ENCODE data around the gene NMRK2. TPM values are rescaled to one million over a fixed set of nuclear protein-coding genes. Genes with fewer than 3 reads are reported as not detected.
"Not testable (repeated sequence)": the region's sequence is repeated elsewhere in the genome, so short reads cannot be mapped to it uniquely, and the experiment has no call there.

Gene NMRK2, protein sequence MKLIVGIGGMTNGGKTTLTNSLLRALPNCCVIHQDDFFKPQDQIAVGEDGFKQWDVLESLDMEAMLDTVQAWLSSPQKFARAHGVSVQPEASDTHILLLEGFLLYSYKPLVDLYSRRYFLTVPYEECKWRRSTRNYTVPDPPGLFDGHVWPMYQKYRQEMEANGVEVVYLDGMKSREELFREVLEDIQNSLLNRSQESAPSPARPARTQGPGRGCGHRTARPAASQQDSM
- total RNA-seq (ENCODE audit: low replicate concordance) = 0.65 TPM in 1 of 2 replicates, not detected in the other
- long read RNA-seq = 0 reads

DNA sequence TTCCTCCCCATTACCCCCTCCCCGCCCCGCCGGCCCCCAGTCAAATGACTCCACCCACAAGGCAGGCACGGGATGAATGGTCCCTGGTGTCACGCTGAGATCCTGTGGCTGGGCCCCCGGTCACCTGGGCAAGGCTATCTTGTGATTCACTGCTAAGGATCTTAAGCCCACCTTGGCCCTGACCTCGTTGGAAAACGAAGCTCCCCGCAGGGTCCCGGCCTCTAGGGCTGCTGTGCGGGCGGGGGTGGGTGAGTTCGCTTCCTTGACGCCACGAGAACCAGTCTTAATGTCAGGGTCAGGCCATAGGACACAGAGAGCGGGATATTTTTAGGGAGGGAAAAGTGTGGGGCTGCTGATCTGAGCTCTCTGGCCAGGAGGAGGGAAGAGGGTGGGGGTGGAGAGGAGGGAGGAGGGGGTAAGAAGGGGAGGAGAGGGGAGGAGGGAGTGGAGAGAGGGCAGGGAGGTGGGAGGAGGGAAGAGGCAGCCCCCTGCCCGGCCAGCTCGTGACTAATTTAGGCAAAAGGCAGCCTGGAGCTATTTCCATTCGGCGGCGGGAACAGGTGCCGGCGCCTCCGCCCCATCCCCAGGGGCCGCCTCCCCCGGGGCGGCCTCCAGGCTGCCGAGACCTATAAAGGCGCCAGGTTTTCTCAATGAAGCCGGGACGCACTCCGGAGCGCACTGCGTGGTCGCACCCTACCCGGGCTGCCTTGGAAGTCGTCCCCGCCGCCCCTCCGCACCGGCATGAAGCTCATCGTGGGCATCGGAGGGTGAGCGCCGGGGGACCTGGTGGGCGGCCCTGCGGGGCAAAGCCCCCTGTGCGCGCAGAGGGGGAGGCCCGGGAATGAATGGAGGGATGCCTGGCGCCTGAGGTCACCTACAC, at the start of gene NMRK2:
Gene NMRK2, plus strand, starts transcription at position 139 of the 880 bp plus-strand sequence. Its CDS starts 603 bp downstream, at position 742.
- Mint-ChIP-seq H3K27me3 (peaks cover 22% of the 10 kb centered on the region), H3K4me3 (peak within 1 kb of the TSS; percentile 44), H3K27ac (no peak within 1 kb of the TSS), H3K4me1 (ENCODE audit: unreplicated experiment) (peaks cover 4% of the 10 kb centered on the region), H3K9me3 (no peaks in the 10 kb centered on the region), H3K36me3 (no peaks in the 10 kb centered on the region)
- DNase-seq (ENCODE audit: extremely low spot score, unreplicated experiment) = no peak
- no peak for TF ChIP-seq CTCF (conservative IDR thresholded peaks at IDR 0.05)

DNA sequence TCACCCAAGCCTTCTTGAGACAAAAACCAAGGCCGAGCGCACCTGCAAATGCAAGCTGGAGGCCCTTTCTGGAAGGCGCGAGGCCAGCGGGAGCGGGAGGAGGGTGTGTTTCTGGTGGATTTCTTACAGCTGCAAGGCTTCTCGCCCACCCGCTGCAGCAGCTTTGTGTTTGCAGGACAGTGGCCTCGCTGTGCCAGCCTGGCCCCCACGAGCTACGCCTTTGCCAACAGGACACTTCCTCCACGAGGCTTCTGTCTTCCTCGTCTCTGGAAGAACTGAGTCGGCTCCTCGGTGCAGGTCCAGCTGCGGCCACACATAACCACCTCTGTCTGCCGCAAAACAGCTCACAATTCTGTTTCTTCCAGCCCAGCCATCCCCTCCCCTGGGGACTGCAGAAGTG, 42.3 kb upstream of the NMRK2 start:
- H3K4me3 Mint-ChIP-seq = no peak overlapping the region
- H3K4me1 Mint-ChIP-seq (ENCODE audit: unreplicated experiment) = no peaks in the 10 kb centered on the region
- H3K27ac Mint-ChIP-seq = no peak overlapping the region
- no peak for TF ChIP-seq CTCF (conservative IDR thresholded peaks at IDR 0.05)
- H3K27me3 Mint-ChIP-seq = no peaks in the 10 kb centered on the region
- DNase-seq (ENCODE audit: extremely low spot score, unreplicated experiment) = no peak
- H3K36me3 Mint-ChIP-seq = no peaks in the 10 kb centered on the region
- H3K9me3 Mint-ChIP-seq = no peaks in the 10 kb centered on the region

GRCh38 chr19:3893509-3894179, 39.2 kb upstream of the NMRK2 start:
- no peaks in the 10 kb centered on the region for H3K4me1 Mint-ChIP-seq (ENCODE audit: unreplicated experiment)
- H3K4me3 Mint-ChIP-seq = no peak overlapping the region
- no peaks in the 10 kb centered on the region for H3K9me3 Mint-ChIP-seq
- TF ChIP-seq CTCF (conservative IDR thresholded peaks at IDR 0.05) = no peak
- no peaks in the 10 kb centered on the region for H3K27me3 Mint-ChIP-seq
- no peak for DNase-seq (ENCODE audit: extremely low spot score, unreplicated experiment)
- no peak overlapping the region for H3K27ac Mint-ChIP-seq
- no peaks in the 10 kb centered on the region for H3K36me3 Mint-ChIP-seq

DNA sequence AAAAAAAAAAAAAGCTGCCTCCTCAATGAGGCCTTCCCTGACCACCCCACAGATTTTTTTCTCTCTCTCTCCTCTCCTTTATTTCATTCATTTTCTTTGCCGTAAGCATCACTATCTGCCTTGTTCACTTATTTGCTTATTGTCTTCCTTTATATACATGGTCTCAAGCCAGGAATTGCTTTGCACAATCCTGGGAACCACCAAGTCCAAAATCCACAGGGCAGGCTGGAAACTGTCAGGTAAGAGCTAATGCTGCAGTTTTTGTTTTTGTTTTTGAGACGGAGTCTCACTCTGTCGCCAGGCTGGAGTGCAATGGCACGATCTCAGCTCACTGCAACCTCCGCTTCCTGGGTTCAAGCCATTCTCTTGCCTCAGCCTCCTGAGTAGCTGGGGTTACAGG, 37.9 kb upstream of the NMRK2 start:
- H3K9me3 Mint-ChIP-seq; H3K27me3 Mint-ChIP-seq; H3K4me3 Mint-ChIP-seq; DNase-seq (ENCODE audit: extremely low spot score, unreplicated experiment); H3K36me3 Mint-ChIP-seq; H3K27ac Mint-ChIP-seq; H3K4me1 Mint-ChIP-seq (ENCODE audit: unreplicated experiment): not testable (repeated sequence)

GRCh38 chr19:3895788-3896187, 37.1 kb upstream of the NMRK2 start:
- H3K36me3 Mint-ChIP-seq = no peaks in the 10 kb centered on the region

More at GRCh38 chr19:3895788-3896187, 37.1 kb upstream of the NMRK2 start:
- peaks cover 4% of the 10 kb centered on the region for H3K27me3 Mint-ChIP-seq
- no peaks in the 10 kb centered on the region for H3K9me3 Mint-ChIP-seq
- H3K4me1 Mint-ChIP-seq (ENCODE audit: unreplicated experiment) = no peaks in the 10 kb centered on the region
- no peak for TF ChIP-seq CTCF (conservative IDR thresholded peaks at IDR 0.05)
- H3K4me3 Mint-ChIP-seq = no peak overlapping the region
- H3K27ac Mint-ChIP-seq = no peak overlapping the region
- DNase-seq (ENCODE audit: extremely low spot score, unreplicated experiment) = no peak

Measured in type B pancreatic cell (in vitro differentiated cells).